GM12878 (cell line): Measurements from ENCODE around the gene DACT3. TPM values are rescaled to one million over a fixed set of nuclear protein-coding genes. Genes with fewer than 3 reads are reported as not detected.

Source experiments
- ATAC-seq: fragments of 200-7000 bp; cut with Tn5 transposase; 3 replicates; pipeline ENCODE4 v1.9.1; 2020; ENCODE audit warnings: mild to moderate bottlenecking, moderate library complexity
- BruUV-seq: library from RNA; stranded (reverse); fragments of 400-500 nt; replicated peaks from 2 replicates; lab custom pipeline; 2021; lab: Mats Ljungman, UMichigan
- CTCF ChIA-PET: fragments of 300-600 bp; sonication (Branson Sonifier 250); formaldehyde crosslinking; extraction: SDS; loops from one replicate; lab custom pipeline; 2021; ENCODE audit warnings: inconsistent platforms; lab: Yijun Ruan, JAX
- POLR2A ChIA-PET: fragments of 350-600 bp; formaldehyde crosslinking; extraction: SDS; loops from one replicate; lab custom pipeline; 2021; ENCODE audit warnings: inconsistent platforms; lab: Charles Lee
- RAD21 ChIA-PET: fragments of 300-600 bp; sonication (Branson Sonifier 250); formaldehyde crosslinking; loops from one replicate; lab custom pipeline; 2023; ENCODE audit warnings: antibody characterized with exemption; ENCODE audit not compliant: unreplicated experiment; lab: Charles Lee
- SMC1A ChIA-PET: fragments of 300-600 bp; sonication (Branson Sonifier 250); formaldehyde crosslinking; loops from one replicate; lab custom pipeline; 2023; ENCODE audit not compliant: unreplicated experiment, uncharacterized antibody; lab: Charles Lee
- DNase-seq: peaks from one replicate; pipeline ENCODE4 v3.0.0-alpha.2; 2011; ENCODE audit warnings: low read depth, low spot score
- FAIRE-seq: peaks from 3 replicates; lab custom pipeline; 2011; peaks lifted over from hg19 to GRCh38; lab: Jason Lieb, UNC
- H2AFZ ChIP-seq: 2 replicates; pipeline ENCODE4 v1.6.0; 2011; ENCODE audit warnings: low read depth, low read length, control low read depth; ENCODE audit not compliant: control insufficient read depth
- H3K27ac ChIP-seq: 2 replicates; pipeline ENCODE4 v1.5.1; 2011; ENCODE audit warnings: control low read depth; ENCODE audit not compliant: control insufficient read depth, insufficient read depth
- H3K27me3 ChIP-seq, 2 experiments: replicated peaks in 1 of 2; 2 replicates each; pipeline versions ENCODE4 v1.6.0 to v1.6.1; 2011; ENCODE audit warnings: low read length in 1 of 2; ENCODE audit not compliant: control insufficient read depth in 2 of 2, insufficient read depth in 2 of 2
- H3K36me3 ChIP-seq, 2 experiments: 2 replicates each; pipeline ENCODE4 v1.5.1; 2011; ENCODE audit warnings: low read length in 1 of 2; ENCODE audit not compliant: control insufficient read depth in 2 of 2, insufficient read depth in 2 of 2
- H3K4me1 ChIP-seq: 2 replicates; pipeline ENCODE4 v1.6.1; 2011; ENCODE audit warnings: mild to moderate bottlenecking, low read length, moderate library complexity, mixed read lengths; ENCODE audit not compliant: control insufficient read depth, insufficient read depth
- H3K4me2 ChIP-seq: 2 replicates; pipeline ENCODE4 v1.6.0; 2011; ENCODE audit warnings: control low read depth; ENCODE audit not compliant: control insufficient read depth, insufficient read depth
- H3K4me3 ChIP-seq: fragments of 200-600 bp; sonication (generic); 2 replicates; pipeline ENCODE4 v1.5.1; 2016
- H3K79me2 ChIP-seq: 2 replicates; pipeline ENCODE4 v1.6.0; 2011; ENCODE audit warnings: low read length; ENCODE audit not compliant: control insufficient read depth, insufficient read depth
- H3K9ac ChIP-seq: 2 replicates; pipeline ENCODE4 v1.8.0; 2011; ENCODE audit warnings: low read length, control low read depth, mixed read lengths; ENCODE audit not compliant: control insufficient read depth, insufficient read depth
- H3K9me3 ChIP-seq: replicated peaks from 3 replicates; pipeline ENCODE4 v1.5.1; 2011; ENCODE audit warnings: mild to moderate bottlenecking, low read length; ENCODE audit not compliant: control insufficient read depth, insufficient read depth
- H4K20me1 ChIP-seq: 2 replicates; pipeline ENCODE4 v1.6.0; 2011; ENCODE audit not compliant: control insufficient read depth, insufficient read depth
- IKZF2 ChIP-seq, 2 experiments: fragments of 450-650 bp; IDR thresholded peaks; 2 replicates each; pipeline ENCODE4 v1.6.1; 2017; ENCODE audit warnings: mild to moderate bottlenecking in 2 of 2, moderate library complexity in 2 of 2
- WGBS: methylation state at CpG from one replicate; pipeline ENCODE4 v1.1.6; 2016; ENCODE audit warnings: low lambda C conversion rate; ENCODE audit not compliant: insufficient replicate concordance, insufficient coverage; ENCODE audit errors: missing lambda C conversion rate; 5-methylcytosine and 5-hydroxymethylcytosine counted together
- in situ Hi-C: fragments of 300-500 bp; cut with MboI; formaldehyde crosslinking; loops from 9 replicates; pipeline ENCODE4 v1.14.3; 2018; ENCODE audit warnings: mixed read lengths
- intact Hi-C: fragments of 100-400 bp; cut with micrococcal nuclease; formaldehyde crosslinking; loops from one replicate; pipeline ENCODE4 v1.14.2; 2022; ENCODE audit not compliant: unreplicated experiment
- polyA plus RNA-seq, 11 experiments: library from polyadenylated mRNA; depleted of rRNA in 4 of 11; unstranded in 6 of 11; stranded (reverse) in 5 of 11; fragments of >200 nt; fragmentation: Nextera tagmentation in 4 of 11; fragmentation: Illumina TruSeq in 1 of 11; extraction: Ambion mirVana in 4 of 11; extraction: Trizol in 1 of 11; gene quantifications; 1 replicate in 1 of 11; 2 replicates in 10 of 11; pipeline versions ENCODE4 v1.2.1 to v1.2.3, GENCODE V29; 2011 to 2016; ENCODE audit warnings: inconsistent platforms in 2 of 11, missing spikeins in 2 of 11, low read depth in 1 of 11
- total RNA-seq, 4 experiments: library from RNA; depleted of rRNA in 3 of 4; stranded (reverse); fragments of >200 nt in 3 of 4; fragmentation: Illumina TruSeq in 1 of 4; extraction: Trizol in 1 of 4; gene quantifications; 2 replicates each; pipeline versions ENCODE4 v1.2.1 to v1.2.3, GENCODE V29; 2013 to 2021
- TF ChIP-seq, protein P1 (sequence below): fragments of 450-650 bp; IDR thresholded peaks from 2 replicates; pipeline ENCODE4 v1.6.1; 2016; ENCODE audit warnings: mild to moderate bottlenecking

Gene DACT3
- total and polyA plus RNA-seq, 10 of the 15 experiments (the other 5 are each of a cell fraction or from before 2014, with no cell fraction given), result 0.05 to 2.5 (median 0.35) TPM; not detected in 1

- Histone ChIP-seq H3K4me2 (peak overlapping the region; percentile 75), H3K27me3 (no peaks in the 10 kb centered on the region), H3K4me1 (peaks cover 31% of the 10 kb centered on the region), H3K9ac (no peak overlapping the region), H3K79me2 (no peaks in the 10 kb centered on the region), H3K9me3 (no peaks in the 10 kb centered on the region), H2AFZ (no peak overlapping the region), H4K20me1 (peaks cover 10% of the 10 kb centered on the region), H3K27ac (no peak overlapping the region), H3K4me3 (no peak overlapping the region), H3K36me3 (peaks cover 25 to 34% of the 10 kb centered on the region in 2 experiments; a peak in 3 of 4 replicates)
- intact Hi-C loops, result loop anchor here (5.0 kb wide), 1 partner anchor 106 kb away; the partner anchor contains the start of gene PRKD2
- no peak for DNase-seq
- ChIA-PET SMC1A (interaction anchor here (0.8 to 17.6 kb wide), 11 partner anchors 10 to 117 kb away, joined by 3 to 286 read pairs (median 4); partner anchors contain the start of genes CALM3 and DACT3), CTCF (interaction anchor here (0.6 to 13.7 kb wide), 16 partner anchors 9 to 264 kb away, joined by 3 to 434 read pairs (median 5); partner anchors contain the start of genes CALM3, DACT3, FKRP and GNG8), POLR2A (interaction anchor here (0.8 to 5.5 kb wide), 7 partner anchors 8 to 102 kb away, joined by 3 to 45 read pairs (median 5); partner anchors contain the start of genes CALM3, DACT3 and PTGIR), RAD21 (interaction anchor here (1.0 to 11.8 kb wide), 5 partner anchors 10 to 142 kb away, joined by 4 to 245 read pairs (median 7); partner anchors contain the start of genes CALM3 and DACT3)
- TF ChIP-seq, protein P1, sequence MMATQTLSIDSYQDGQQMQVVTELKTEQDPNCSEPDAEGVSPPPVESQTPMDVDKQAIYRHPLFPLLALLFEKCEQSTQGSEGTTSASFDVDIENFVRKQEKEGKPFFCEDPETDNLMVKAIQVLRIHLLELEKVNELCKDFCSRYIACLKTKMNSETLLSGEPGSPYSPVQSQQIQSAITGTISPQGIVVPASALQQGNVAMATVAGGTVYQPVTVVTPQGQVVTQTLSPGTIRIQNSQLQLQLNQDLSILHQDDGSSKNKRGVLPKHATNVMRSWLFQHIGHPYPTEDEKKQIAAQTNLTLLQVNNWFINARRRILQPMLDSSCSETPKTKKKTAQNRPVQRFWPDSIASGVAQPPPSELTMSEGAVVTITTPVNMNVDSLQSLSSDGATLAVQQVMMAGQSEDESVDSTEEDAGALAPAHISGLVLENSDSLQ, result no peak
- 0 out of 4 replicates have a peak, but pooled peaks of 1 of the 2 experiments have one; percentile 2 for TF ChIP-seq IKZF2 (IDR thresholded peaks at IDR 0.05)
- no TSS peak for BruUV-seq
- no peak for FAIRE-seq
- peak; percentile 15 for ATAC-seq
- 77% methylated on average over 6 of the region's 6 CpGs for WGBS
- in situ Hi-C loops, result loop anchor here (5.0 kb wide), 1 partner anchor 51 kb away; the partner anchor contains the start of gene DACT3
These were observed 49.2 kb downstream of the DACT3 start for GRCh38 chr19:46611776-46612175.
